K562 (cell line): Measurements from ENCODE around the gene ZFAND3. TPM values are rescaled to one million over a fixed set of nuclear protein-coding genes. Genes with fewer than 3 reads are reported as not detected.

Experiments
- ATAC-seq: fragments of 200-7000 bp; cut with Tn5 transposase; 3 replicates; pipeline ENCODE4 v1.9.1; 2020; ENCODE audit warnings: moderate library complexity
- BruUV-seq: library from RNA; stranded (reverse); fragments of 400-500 nt; replicated peaks from 2 replicates; lab custom pipeline; 2021; lab: Mats Ljungman, UMichigan
- CTCF ChIA-PET: fragments of 300-600 bp; formaldehyde crosslinking; extraction: SDS; loops from one replicate; lab custom pipeline; 2021; ENCODE audit warnings: low intra/inter-chr PET ratio; lab: Yijun Ruan, JAX
- POLR2A ChIA-PET: fragments of 300-600, 350-650 bp; sonication (Branson Sonifier 250); formaldehyde crosslinking; extraction: SDS; loops from one replicate; lab custom pipeline; 2021; ENCODE audit warnings: antibody characterized with exemption, inconsistent platforms; lab: Yijun Ruan, JAX
- DNase-seq, 4 experiments: peaks; one replicate each; pipeline versions ENCODE4 v3.0.0 to v3.0.0-alpha.2; 2011 to 2018; ENCODE audit warnings: low spot score in 3 of 4, mixed read lengths in 3 of 4; ENCODE audit errors: extremely low read depth in 1 of 4
- FAIRE-seq: peaks from 2 replicates; lab custom pipeline; 2011; peaks lifted over from hg19 to GRCh38; lab: Jason Lieb, UNC
- H2AFZ ChIP-seq: 2 replicates; pipeline ENCODE4 v1.6.0; 2011; ENCODE audit warnings: low read depth, low read length, control low read depth, inconsistent platforms
- H3K27ac ChIP-seq: fragments of 200-600 bp; 3 replicates; pipeline ENCODE4 v1.8.0; 2011; ENCODE audit warnings: low read depth, mild to moderate bottlenecking, control low read depth, inconsistent platforms, low read length, moderate library complexity, mixed read lengths; ENCODE audit errors: extremely low read depth
- H3K27me3 ChIP-seq, 2 experiments: fragments of 300-600 bp in 1 of 2; 2 replicates in 1 of 2; 3 replicates in 1 of 2; pipeline versions ENCODE4 v1.6.0 to v1.8.0; 2011; ENCODE audit warnings: inconsistent platforms in 2 of 2, low read length in 2 of 2, mild to moderate bottlenecking in 1 of 2, mixed read lengths in 1 of 2, moderate library complexity in 1 of 2; ENCODE audit not compliant: control insufficient read depth in 2 of 2, insufficient read depth in 2 of 2
- H3K36me3 ChIP-seq: fragments of 300-600 bp; 3 replicates; pipeline ENCODE4 v1.8.0; 2011; ENCODE audit warnings: mild to moderate bottlenecking, low read length, inconsistent platforms; ENCODE audit not compliant: control insufficient read depth, insufficient read depth
- H3K4me1 ChIP-seq, 2 experiments: fragments of 200-600 bp in 1 of 2; replicated peaks in 1 of 2; 2 replicates in 1 of 2; 3 replicates in 1 of 2; pipeline versions ENCODE4 v1.5.1 to v1.8.0; 2011; ENCODE audit warnings: inconsistent platforms in 2 of 2, low read length in 2 of 2, mild to moderate bottlenecking in 1 of 2, mixed read lengths in 1 of 2, moderate library complexity in 1 of 2; ENCODE audit not compliant: control insufficient read depth in 2 of 2, insufficient read depth in 2 of 2
- H3K4me2 ChIP-seq: 2 replicates; pipeline ENCODE4 v1.6.1; 2011; ENCODE audit warnings: low read length, control low read depth, inconsistent platforms, mixed read lengths; ENCODE audit not compliant: insufficient read depth
- H3K4me3 ChIP-seq: fragments of 200-600 bp; sonication (generic), shearing (Covaris generic); 2 replicates; pipeline ENCODE4 v1.5.1; 2016; ENCODE audit warnings: control low read depth, inconsistent platforms
- H3K79me2 ChIP-seq: fragments of 200-600 bp; 3 replicates; pipeline ENCODE4 v1.8.0; 2011; ENCODE audit warnings: low read length, inconsistent platforms; ENCODE audit not compliant: control insufficient read depth, insufficient read depth
- H3K9ac ChIP-seq, 2 experiments: 2 replicates each; pipeline versions ENCODE4 v1.6.0 to v1.6.1; 2011; ENCODE audit warnings: low read depth in 2 of 2, low read length in 2 of 2, control low read depth in 1 of 2, inconsistent platforms in 1 of 2, mild to moderate bottlenecking in 1 of 2, mixed read lengths in 1 of 2; ENCODE audit not compliant: insufficient read depth in 1 of 2
- H3K9me1 ChIP-seq: one replicate; pipeline ENCODE4 v1.6.0; 2011; ENCODE audit warnings: inconsistent platforms, mild to moderate bottlenecking, low read length, moderate library complexity; ENCODE audit not compliant: control insufficient read depth, insufficient read depth
- H3K9me3 ChIP-seq: replicated peaks from 2 replicates; pipeline ENCODE4 v1.5.1; 2011; ENCODE audit warnings: low read depth, low read length, inconsistent platforms; ENCODE audit not compliant: control insufficient read depth, insufficient read depth
- H4K20me1 ChIP-seq: replicated peaks from 2 replicates; pipeline ENCODE4 v1.6.1; 2011; ENCODE audit warnings: low read length, inconsistent platforms, mixed read lengths; ENCODE audit not compliant: control insufficient read depth, insufficient read depth
- DMBX1 ChIP-seq: fragments of 250-450 bp; sonication (Bioruptor Pico); IDR thresholded peaks from 2 replicates; pipeline ENCODE4 v1.8.0; 2022; ENCODE audit warnings: inconsistent platforms, mild to moderate bottlenecking, moderate library complexity, borderline replicate concordance
- FOS ChIP-seq: IDR thresholded peaks from 3 replicates; pipeline ENCODE4 v1.6.1; 2011; ENCODE audit not compliant: insufficient read length; ENCODE audit errors: extremely low read depth
- FOXJ3 ChIP-seq: sonication (generic); formaldehyde crosslinking; IDR thresholded peaks from 2 replicates; pipeline ENCODE4 v1.4.0; 2020; ENCODE audit warnings: mild to moderate bottlenecking, missing genetic modification reagents
- GABPB2 ChIP-seq: fragments of 250-450 bp; sonication (Bioruptor Pico); conservative IDR thresholded peaks from 2 replicates; pipeline ENCODE4 v1.5.1; 2021; ENCODE audit warnings: mild to moderate bottlenecking
- GATAD2B ChIP-seq: fragments of 450-650 bp; IDR thresholded peaks from 2 replicates; pipeline ENCODE4 v1.6.1; 2017; ENCODE audit warnings: mild to moderate bottlenecking, borderline replicate concordance
- MEF2A ChIP-seq: IDR thresholded peaks from 2 replicates; pipeline ENCODE4 v1.6.1; 2011; ENCODE audit warnings: low read depth, mild to moderate bottlenecking, low read length, moderate library complexity; ENCODE audit not compliant: control insufficient read depth
- MYBL2 ChIP-seq, 2 experiments: fragments of 450-650 bp in 1 of 2; sonication (generic) in 1 of 2; formaldehyde crosslinking in 1 of 2; IDR thresholded peaks; 2 replicates each; pipeline versions ENCODE4 v1.6.1 to v1.8.1; 2017 to 2022; ENCODE audit warnings: borderline replicate concordance in 1 of 2, inconsistent platforms in 1 of 2, low read depth in 1 of 2, mild to moderate bottlenecking in 1 of 2, missing genetic modification reagents in 1 of 2, moderate library complexity in 1 of 2
- NR1H2 ChIP-seq: sonication (generic); formaldehyde crosslinking; IDR thresholded peaks from 2 replicates; pipeline ENCODE4 v1.4.0; 2020; ENCODE audit warnings: mild to moderate bottlenecking, missing genetic modification reagents
- PHF21A ChIP-seq: fragments of 450-650 bp; IDR thresholded peaks from 2 replicates; pipeline ENCODE4 v1.6.1; 2017; ENCODE audit warnings: low read depth, borderline replicate concordance
- RUNX1 ChIP-seq: sonication (generic); IDR thresholded peaks from 2 replicates; pipeline ENCODE4 v1.6.1; 2016; ENCODE audit warnings: antibody characterized with exemption, low read depth
- SMARCA5 ChIP-seq: fragments of 450-650 bp; IDR thresholded peaks from 2 replicates; pipeline ENCODE4 v1.6.1; 2016
- ZNF586 ChIP-seq: fragments of 450-650 bp; formaldehyde crosslinking; conservative IDR thresholded peaks from 2 replicates; pipeline ENCODE4 v1.4.0; 2020; ENCODE audit warnings: mild to moderate bottlenecking, moderate library complexity
- WGBS: fragments of 100-300 bp; shearing (Covaris generic); methylation state at CpG from one replicate; pipeline ENCODE4 v1.1.6; 2016; ENCODE audit warnings: low coverage, mixed read lengths; ENCODE audit not compliant: insufficient coverage; ENCODE audit errors: missing lambda C conversion rate; 5-methylcytosine and 5-hydroxymethylcytosine counted together
- in situ Hi-C: fragments of 300-500 bp; cut with MboI; formaldehyde crosslinking; loops from 4 replicates; pipeline ENCODE4 v1.15.0; 2018; ENCODE audit warnings: inconsistent platforms, mixed read lengths
- intact Hi-C: fragments of 100-400 bp; cut with micrococcal nuclease; formaldehyde crosslinking; loops from 2 replicates; pipeline ENCODE4 v1.14.2; 2022
- polyA plus RNA-seq, 8 experiments: library from polyadenylated mRNA; depleted of rRNA in 4 of 8; stranded (reverse) in 5 of 8; unstranded in 3 of 8; fragments of >200 nt; fragmentation: Nextera tagmentation in 2 of 8; fragmentation: Illumina TruSeq in 1 of 8; extraction: Ambion mirVana in 2 of 8; extraction: Trizol in 1 of 8; gene quantifications; 2 replicates each; pipeline versions ENCODE4 v1.2.1 to v1.2.3, GENCODE V29; 2011 to 2014; ENCODE audit warnings: inconsistent platforms in 1 of 8, missing spikeins in 1 of 8
- total RNA-seq, 7 experiments: library from RNA; depleted of rRNA in 6 of 7; stranded (reverse); fragments of >200 nt in 6 of 7; fragmentation: Illumina TruSeq in 2 of 7; extraction: Trizol in 2 of 7; gene quantifications; 2 replicates each; pipeline versions ENCODE4 v1.2.1 to v1.2.3, GENCODE V29; 2011 to 2021; ENCODE audit warnings: low replicate concordance in 1 of 7
- TF ChIP-seq, protein P1 (sequence below): fragments of 450-650 bp; IDR thresholded peaks from 2 replicates; pipeline ENCODE4 v1.6.1; 2018; ENCODE audit warnings: mild to moderate bottlenecking, low read depth; ENCODE audit not compliant: partially characterized antibody

ZFAND3 gene
- total and polyA plus RNA-seq, 9 of the 15 experiments (the other 6 are each of a cell fraction or from before 2014, with no cell fraction given): 0.81 to 26.6 (median 11.8) TPM

DNA sequence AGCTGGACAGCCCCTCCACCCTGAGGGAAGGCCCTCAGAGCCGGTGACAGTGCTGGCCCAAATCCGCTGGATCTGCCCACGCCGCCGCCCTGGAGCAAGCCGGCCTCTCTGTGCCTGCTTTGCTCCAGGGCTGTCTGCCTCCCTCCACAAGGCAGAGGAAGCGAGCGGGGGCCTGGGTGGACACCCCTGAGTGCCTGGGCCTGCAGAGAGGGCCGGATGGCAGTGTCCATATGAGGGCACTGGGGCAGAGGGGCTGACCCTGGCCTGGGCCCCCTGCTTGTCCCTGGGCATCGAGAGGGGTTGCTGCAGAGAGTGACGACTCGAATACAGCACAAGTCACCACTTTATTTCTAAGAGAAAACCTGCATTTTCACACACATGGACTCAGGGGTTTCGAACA is 348.6 kb downstream of the ZFAND3 start:
- ATAC-seq (no peak), DNase-seq (no peak), FAIRE-seq (no peak)
- intact Hi-C loops (no loop called here), in situ Hi-C loops (no loop called here)
- Histone ChIP-seq H3K9me3 (no peaks in the 10 kb centered on the region), H3K4me1 (peaks cover 0 to 30% of the 10 kb centered on the region in 2 experiments; a peak in 2 of 5 replicates), H3K27me3 (peaks cover 8 to 12% of the 10 kb centered on the region in 2 experiments; a peak in 3 of 5 replicates), H3K4me3 (no peak overlapping the region), H3K36me3 (no peaks in the 10 kb centered on the region), H3K4me2 (no peak overlapping the region), H4K20me1 (peaks cover 11% of the 10 kb centered on the region), H3K79me2 (no peaks in the 10 kb centered on the region), H3K27ac (no peak overlapping the region), H2AFZ (no peak overlapping the region), H3K9me1 (no peaks in the 10 kb centered on the region), H3K9ac (peak overlapping the region in 1 of 2 experiments; percentile 56; a peak in 1 of 4 replicates)
- ChIA-PET POLR2A (interaction anchor here (0.6 to 1.0 kb wide), 3 partner anchors 12 to 64 kb away, joined by 3 to 7 read pairs (median 3); no protein-coding TSS in a partner anchor), CTCF (no interaction called here)
- no TSS peak for BruUV-seq
- no peak for TF ChIP-seq GABPB2 (CRISPR knock-in tag)
- no peak for TF ChIP-seq FOS
- TF ChIP-seq MYBL2 (IDR thresholded peaks at IDR 0.05; ENCODE audit: low read depth): no peak
- TF ChIP-seq MYBL2 (CRISPR knock-in tag; IDR thresholded peaks at IDR 0.05; ENCODE audit: borderline replicate concordance): no peak
- no peak for TF ChIP-seq MEF2A
- no peak for TF ChIP-seq ZNF586 (CRISPR knock-in tag)
- 52% methylated on average over 13 of the region's 13 CpGs for WGBS

- H3K4me2 ChIP-seq: no peak overlapping the region
- ATAC-seq: no peak
- TF ChIP-seq GATAD2B: no peak
- no peak for TF ChIP-seq SMARCA5
- TF ChIP-seq DMBX1 (CRISPR knock-in tag): no peak
- TF ChIP-seq FOXJ3 (CRISPR knock-in tag): no peak
- TF ChIP-seq RUNX1: no peak
- TF ChIP-seq NR1H2 (CRISPR knock-in tag): no peak
- TF ChIP-seq PHF21A: no peak
- TF ChIP-seq, protein P1, sequence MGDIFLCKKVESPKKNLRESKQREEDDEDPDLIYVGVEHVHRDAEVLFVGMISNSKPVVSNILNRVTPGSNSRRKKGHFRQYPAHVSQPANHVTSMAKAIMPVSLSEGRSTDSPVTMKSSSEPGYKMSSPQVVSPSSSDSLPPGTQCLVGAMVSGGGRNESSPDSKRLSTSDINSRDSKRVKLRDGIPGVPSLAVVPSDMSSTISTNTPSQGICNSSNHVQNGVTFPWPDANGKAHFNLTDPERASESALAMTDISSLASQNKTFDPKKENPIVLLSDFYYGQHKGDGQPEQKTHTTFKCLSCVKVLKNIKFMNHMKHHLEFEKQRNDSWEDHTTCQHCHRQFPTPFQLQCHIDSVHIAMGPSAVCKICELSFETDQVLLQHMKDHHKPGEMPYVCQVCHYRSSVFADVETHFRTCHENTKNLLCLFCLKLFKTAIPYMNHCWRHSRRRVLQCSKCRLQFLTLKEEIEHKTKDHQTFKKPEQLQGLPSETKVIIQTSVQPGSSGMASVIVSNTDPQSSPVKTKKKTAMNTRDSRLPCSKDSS: no peak
- BruUV-seq: no TSS peak
- no peaks in the 10 kb centered on the region for H3K9me1 ChIP-seq
- H3K9me3 ChIP-seq: no peaks in the 10 kb centered on the region
- intact Hi-C loops: no loop called here
- H3K27ac ChIP-seq: no peak overlapping the region
- H3K4me3 ChIP-seq: no peak overlapping the region
- DNase-seq: no peak
- no peak overlapping the region for H2AFZ ChIP-seq
- no peak overlapping the region for H3K9ac ChIP-seq
- peaks cover 0 to 28% of the 10 kb centered on the region in 2 experiments; a peak in 2 of 5 replicates for H3K4me1 ChIP-seq
- in situ Hi-C loops: no loop called here
- 49% methylated on average over 8 of the region's 8 CpGs for WGBS
- no peaks in the 10 kb centered on the region for H3K79me2 ChIP-seq
- FAIRE-seq: no peak
- H3K36me3 ChIP-seq: no peaks in the 10 kb centered on the region
- peaks cover 16% of the 10 kb centered on the region for H4K20me1 ChIP-seq
- ChIA-PET POLR2A (interaction anchor here (0.6 kb wide), 1 partner anchor 65 kb away, joined by 3 read pairs; no protein-coding TSS in a partner anchor), CTCF (no interaction called here)
- peaks cover 11 to 18% of the 10 kb centered on the region in 2 experiments; a peak in 4 of 5 replicates for H3K27me3 ChIP-seq
Measured at GRCh38 chr6:38168699-38169098, 349.2 kb downstream of the ZFAND3 start.
